IMR-90 (cell line): ENCODE measurements around the gene SIAH3. TPM values are rescaled to one million over a fixed set of nuclear protein-coding genes. Genes with fewer than 3 reads are reported as not detected.

Experiments
- ATAC-seq: fragments of 200-7000 bp; cut with Tn5 transposase; 2 replicates; pipeline ENCODE4 v1.9.1; 2020; ENCODE audit warnings: low read depth, mild to moderate bottlenecking, moderate library complexity
- BruUV-seq: library from RNA; stranded (reverse); fragments of 400-500 nt; replicated peaks from 2 replicates; lab custom pipeline; 2021; lab: Mats Ljungman, UMichigan
- CTCF ChIA-PET: fragments of 300-600 bp; formaldehyde crosslinking; extraction: SDS; loops from one replicate; lab custom pipeline; 2021; ENCODE audit warnings: antibody characterized with exemption; lab: Yijun Ruan, JAX
- POLR2A ChIA-PET: fragments of 300-600 bp; sonication (Branson Sonifier 250); formaldehyde crosslinking; loops from one replicate; lab custom pipeline; 2022; ENCODE audit warnings: antibody characterized with exemption; ENCODE audit not compliant: unreplicated experiment; lab: Charles Lee
- DNase-seq: peaks from one replicate; pipeline ENCODE4 v3.0.0; 2013
- H2AFZ ChIP-seq: replicated peaks from 2 replicates; pipeline ENCODE3; 2013; ENCODE audit warnings: low read length, mild to moderate bottlenecking; ENCODE audit not compliant: poor library complexity
- H2AK5ac ChIP-seq: 2 replicates; pipeline ENCODE4 v1.6.1; 2013; ENCODE audit warnings: low read depth, low read length, inconsistent platforms
- H2AK9ac ChIP-seq: replicated peaks from 2 replicates; pipeline ENCODE3; 2013; ENCODE audit warnings: mild to moderate bottlenecking, low read depth, low read length, moderate library complexity; ENCODE audit not compliant: poor library complexity
- H2BK120ac ChIP-seq: 2 replicates; pipeline ENCODE4 v1.6.1; 2013; ENCODE audit warnings: low read depth, low read length, inconsistent platforms
- H2BK15ac ChIP-seq: 3 replicates; pipeline ENCODE4 v1.6.1; 2013; ENCODE audit warnings: low read depth, low read length, inconsistent platforms
- H2BK20ac ChIP-seq: 2 replicates; pipeline ENCODE4 v1.6.1; 2013; ENCODE audit warnings: low read depth, mild to moderate bottlenecking, inconsistent platforms, low read length, moderate library complexity
- H2BK5ac ChIP-seq: 2 replicates; pipeline ENCODE4 v1.6.1; 2013; ENCODE audit warnings: mild to moderate bottlenecking, low read depth, low read length, inconsistent platforms; ENCODE audit not compliant: poor library complexity, severe bottlenecking
- H3K14ac ChIP-seq: replicated peaks from 2 replicates; pipeline ENCODE4 v1.6.1; 2013; ENCODE audit warnings: low read depth, low read length, inconsistent platforms
- H3K18ac ChIP-seq: 2 replicates; pipeline ENCODE4 v1.6.1; 2013; ENCODE audit warnings: low read depth, low read length, control low read depth
- H3K23ac ChIP-seq: 2 replicates; pipeline ENCODE4 v1.6.1; 2013; ENCODE audit warnings: low read depth, low read length, inconsistent platforms
- H3K27ac ChIP-seq: 2 replicates; pipeline ENCODE4 v1.5.1; 2013; ENCODE audit warnings: mild to moderate bottlenecking, control low read depth, low read length; ENCODE audit not compliant: insufficient read depth
- H3K27me3 ChIP-seq: 2 replicates; pipeline ENCODE4 v1.6.1; 2013; ENCODE audit warnings: low read length; ENCODE audit not compliant: control insufficient read depth, insufficient read depth
- H3K36me3 ChIP-seq: 2 replicates; pipeline ENCODE4 v1.6.1; 2013; ENCODE audit warnings: low read length, mixed read lengths; ENCODE audit not compliant: control insufficient read depth, insufficient read depth
- H3K4ac ChIP-seq: 2 replicates; pipeline ENCODE4 v1.6.1; 2013; ENCODE audit warnings: low read depth, low read length, inconsistent platforms
- H3K4me1 ChIP-seq: 2 replicates; pipeline ENCODE4 v1.6.1; 2013; ENCODE audit warnings: low read length, mixed read lengths; ENCODE audit not compliant: control insufficient read depth, insufficient read depth
- H3K4me2 ChIP-seq: 2 replicates; pipeline ENCODE4 v1.6.1; 2013; ENCODE audit warnings: low read depth, mild to moderate bottlenecking, control low read depth, low read length, moderate library complexity
- H3K4me3 ChIP-seq: 2 replicates; pipeline ENCODE4 v1.5.1; 2013; ENCODE audit warnings: low read depth, mild to moderate bottlenecking, control low read depth, low read length, moderate library complexity; ENCODE audit not compliant: insufficient read depth
- H3K56ac ChIP-seq: 2 replicates; pipeline ENCODE4 v1.6.1; 2013; ENCODE audit warnings: low read length, inconsistent platforms; ENCODE audit not compliant: insufficient read depth; ENCODE audit errors: extremely low read depth
- H3K79me1 ChIP-seq, 2 experiments: 2 replicates each; pipeline ENCODE4 v1.6.1; 2013; ENCODE audit warnings: low read length in 2 of 2, inconsistent platforms in 1 of 2, low read depth in 1 of 2
- H3K9ac ChIP-seq: 2 replicates; pipeline ENCODE4 v1.6.1; 2013; ENCODE audit warnings: low read depth, low read length, control low read depth
- H3K9me1 ChIP-seq: 2 replicates; pipeline ENCODE4 v1.6.1; 2013; ENCODE audit warnings: low read length, inconsistent platforms; ENCODE audit not compliant: insufficient read depth
- H3K9me3 ChIP-seq: 2 replicates; pipeline ENCODE4 v1.6.1; 2013; ENCODE audit warnings: low read length; ENCODE audit not compliant: control insufficient read depth, insufficient read depth
- H4K20me1 ChIP-seq: 2 replicates; pipeline ENCODE4 v1.6.1; 2013; ENCODE audit warnings: low read length, inconsistent platforms; ENCODE audit not compliant: insufficient read depth
- H4K5ac ChIP-seq: 2 replicates; pipeline ENCODE4 v1.6.1; 2013; ENCODE audit warnings: mild to moderate bottlenecking, low read depth, low read length, control low read depth
- H4K8ac ChIP-seq, 2 experiments: 2 replicates each; pipeline ENCODE4 v1.6.1; 2013; ENCODE audit warnings: low read depth in 2 of 2, low read length in 2 of 2, control low read depth in 1 of 2, inconsistent platforms in 1 of 2
- H4K91ac ChIP-seq: 2 replicates; pipeline ENCODE4 v1.6.1; 2013; ENCODE audit warnings: low read depth, low read length, inconsistent platforms; ENCODE audit not compliant: insufficient read depth
- BHLHE40 ChIP-seq: fragments of 150-350 bp; IDR thresholded peaks from 2 replicates; pipeline ENCODE4 v1.6.1; 2016; ENCODE audit warnings: mild to moderate bottlenecking, low read depth, low read length
- CEBPB ChIP-seq: IDR thresholded peaks from 2 replicates; pipeline ENCODE4 v1.6.1; 2012; ENCODE audit warnings: low read depth, low read length, improper control_type of control experiment
- CHD1 ChIP-seq: IDR thresholded peaks from 2 replicates; pipeline ENCODE4 v1.6.1; 2012; ENCODE audit warnings: low read depth, low read length, improper control_type of control experiment
- CTCF ChIP-seq: conservative IDR thresholded peaks from 2 replicates; pipeline ENCODE4 v1.5.1; 2012; ENCODE audit warnings: mild to moderate bottlenecking, low read depth, low read length, improper control_type of control experiment
- ELK1 ChIP-seq: fragments of 150-350 bp; IDR thresholded peaks from 2 replicates; pipeline ENCODE4 v1.6.1; 2016; ENCODE audit warnings: low read depth, mild to moderate bottlenecking, low read length, moderate library complexity, borderline replicate concordance
- FOS ChIP-seq: fragments of 150-350 bp; IDR thresholded peaks from 2 replicates; pipeline ENCODE4 v1.6.1; 2016; ENCODE audit warnings: low read depth, low read length
- MAFK ChIP-seq: IDR thresholded peaks from 2 replicates; pipeline ENCODE4 v1.6.1; 2012; ENCODE audit warnings: low read depth, low read length, improper control_type of control experiment
- MAZ ChIP-seq: IDR thresholded peaks from 2 replicates; pipeline ENCODE4 v1.6.1; 2012; ENCODE audit warnings: low read depth, mild to moderate bottlenecking, low read length, improper control_type of control experiment, moderate library complexity, borderline replicate concordance
- MXI1 ChIP-seq: IDR thresholded peaks from 2 replicates; pipeline ENCODE4 v1.6.1; 2012; ENCODE audit warnings: low read depth, mild to moderate bottlenecking, low read length, moderate library complexity, borderline replicate concordance
- NFE2L2 ChIP-seq: fragments of 150-350 bp; IDR thresholded peaks from 2 replicates; pipeline ENCODE4 v1.6.1; 2016; ENCODE audit warnings: low read depth, mild to moderate bottlenecking, low read length
- POLR2A ChIP-seq: IDR thresholded peaks from 2 replicates; pipeline ENCODE4 v1.6.1; 2012; ENCODE audit warnings: mild to moderate bottlenecking, low read depth, low read length
- RAD21 ChIP-seq: IDR thresholded peaks from 2 replicates; pipeline ENCODE4 v1.6.1; 2012; ENCODE audit warnings: low read length, improper control_type of control experiment
- RCOR1 ChIP-seq: IDR thresholded peaks from 2 replicates; pipeline ENCODE4 v1.6.1; 2012; ENCODE audit warnings: mild to moderate bottlenecking, low read length, improper control_type of control experiment; ENCODE audit not compliant: insufficient replicate concordance
- RFX5 ChIP-seq: IDR thresholded peaks from 2 replicates; pipeline ENCODE4 v1.8.0; 2012; ENCODE audit warnings: low read depth, mild to moderate bottlenecking, low read length, moderate library complexity
- SMC3 ChIP-seq: fragments of 150-350 bp; IDR thresholded peaks from 2 replicates; pipeline ENCODE4 v1.6.1; 2016; ENCODE audit warnings: low read depth, mild to moderate bottlenecking, antibody characterized with exemption, low read length, moderate library complexity
- USF2 ChIP-seq: fragments of 150-350 bp; IDR thresholded peaks from 2 replicates; pipeline ENCODE4 v1.6.1; 2017; ENCODE audit warnings: mild to moderate bottlenecking, antibody characterized with exemption, low read length, low read depth
- WGBS, 2 experiments: methylation state at CpG; one replicate each; pipeline versions ENCODE4 v1.1.5 to v1.1.7; 2013; ENCODE audit warnings: missing lambda C conversion rate in 2 of 2; ENCODE audit not compliant: insufficient read length in 1 of 2; ENCODE audit errors: extremely low coverage in 2 of 2; 5-methylcytosine and 5-hydroxymethylcytosine counted together
- dilution Hi-C: fragments of 300-500 bp; cut with HindIII; formaldehyde crosslinking; loops from one replicate; pipeline ENCODE4 v1.14.3; 2018; ENCODE audit warnings: low sequenced_read_pairs; ENCODE audit not compliant: unreplicated experiment
- in situ Hi-C: fragments of 300-500 bp; cut with MboI; formaldehyde crosslinking; loops from 3 replicates; pipeline ENCODE4 v1.14.3; 2019; ENCODE audit warnings: low sequenced_read_pairs, inconsistent platforms, mixed read lengths
- intact Hi-C: fragments of 100-400 bp; cut with micrococcal nuclease; formaldehyde crosslinking; loops from 2 replicates; pipeline ENCODE4 v1.10.0; 2022
- polyA plus RNA-seq, 3 experiments: library from polyadenylated mRNA; depleted of rRNA; stranded (reverse); fragments of >200 nt; gene quantifications; 2 replicates each; pipeline ENCODE4 v1.2.3, GENCODE V29; 2012; ENCODE audit warnings: low replicate concordance in 1 of 3
- total RNA-seq: library from RNA; depleted of rRNA; stranded (reverse); fragments of >200 nt; gene quantifications from 2 replicates; pipeline ENCODE4 v1.2.3, GENCODE V29; 2012

The SIAH3 gene
- total and polyA plus RNA-seq, 2 of the 4 experiments (the other 2 are of a cell fraction) = under 0.01 TPM; not detected in 1

- intact Hi-C loops (no loop called here), in situ Hi-C loops (no loop called here), dilution Hi-C loops (no loop called here)
- Histone ChIP-seq H3K4me3 (no peak overlapping the region), H3K27me3 (peaks cover 8% of the 10 kb centered on the region), H3K4me2 (no peak overlapping the region), H3K9me1 (no peaks in the 10 kb centered on the region), H2AFZ (no peak overlapping the region), H4K91ac (no peak overlapping the region), H3K14ac (no peak overlapping the region), H3K4ac (no peak overlapping the region), H3K9ac (no peak overlapping the region), H3K18ac (no peak overlapping the region), H3K36me3 (no peaks in the 10 kb centered on the region), H3K27ac (no peak overlapping the region), H3K9me3 (no peaks in the 10 kb centered on the region), H2BK20ac (no peak overlapping the region), H2AK5ac (no peak overlapping the region), H4K8ac (no peak overlapping the region), H3K4me1 (no peaks in the 10 kb centered on the region), H2AK9ac (no peak overlapping the region), H3K23ac (no peak overlapping the region), H3K79me1 (no peaks in the 10 kb centered on the region), H2BK15ac (no peak overlapping the region), H2BK120ac (no peak overlapping the region), H4K5ac (no peak overlapping the region), H4K20me1 (no peaks in the 10 kb centered on the region), H3K56ac (no peak overlapping the region), H2BK5ac (no peak overlapping the region)
- POLR2A ChIA-PET = no interaction called here
- CTCF ChIA-PET = no interaction called here
- 35% methylated on average over 6 of the region's 6 CpGs; no CpG with 5 or more reads in 1 of the 2 experiments for WGBS, 2 experiments
- DNase-seq = no peak
- no TSS peak for BruUV-seq
- TF ChIP-seq RAD21 (no peak), CEBPB (no peak), NFE2L2 (no peak), MAZ (no peak), MAFK (no peak), RFX5 (no peak), ELK1 (no peak), CTCF (no peak), RCOR1 (no peak), SMC3 (no peak), MXI1 (no peak), POLR2A (no peak), CHD1 (no peak), USF2 (no peak), FOS (no peak), BHLHE40 (no peak)
- no peak for ATAC-seq
Measured at GRCh38 chr13:45812695-45813372, 38.7 kb downstream of the SIAH3 start.
